Osteoblast (primary cell): ENCODE results near the gene SOX10. TPM values are rescaled to one million over a fixed set of nuclear protein-coding genes. Genes with fewer than 3 reads are reported as not detected.

ENCODE experiments used
- DNase-seq: peaks from one replicate; pipeline ENCODE4 v3.0.0; 2011; ENCODE audit warnings: low spot score, mixed read lengths; ENCODE audit not compliant: insufficient read length; ENCODE audit errors: missing footprints
- H2AFZ ChIP-seq: 2 replicates; pipeline ENCODE4 v1.6.0; 2011; ENCODE audit warnings: mild to moderate bottlenecking, low read length
- H3K27ac ChIP-seq: 2 replicates; pipeline ENCODE4 v1.5.1; 2011; ENCODE audit warnings: mild to moderate bottlenecking, low read depth, low read length, moderate library complexity
- H3K27me3 ChIP-seq: 2 replicates; pipeline ENCODE4 v1.6.0; 2012; ENCODE audit warnings: mild to moderate bottlenecking, control low read depth, inconsistent platforms, low read length, moderate library complexity; ENCODE audit not compliant: insufficient read depth
- H3K36me3 ChIP-seq: 2 replicates; pipeline ENCODE4 v1.5.1; 2011; ENCODE audit warnings: mild to moderate bottlenecking, low read length, control low read depth, moderate library complexity; ENCODE audit not compliant: insufficient read depth
- H3K4me1 ChIP-seq: 2 replicates; pipeline ENCODE4 v1.5.1; 2011; ENCODE audit warnings: mild to moderate bottlenecking, low read length, control low read depth, moderate library complexity; ENCODE audit not compliant: insufficient read depth
- H3K4me2 ChIP-seq: 2 replicates; pipeline ENCODE4 v1.6.0; 2011; ENCODE audit warnings: mild to moderate bottlenecking, low read length; ENCODE audit not compliant: insufficient read depth
- H3K4me3 ChIP-seq: fragments of 200-600 bp; sonication (generic); 3 replicates; pipeline ENCODE4 v1.5.1; 2012; ENCODE audit warnings: mild to moderate bottlenecking, low read length, inconsistent platforms; ENCODE audit not compliant: insufficient read depth
- H3K79me2 ChIP-seq: 2 replicates; pipeline ENCODE4 v1.6.0; 2012; ENCODE audit warnings: mild to moderate bottlenecking, low read length, control low read depth, inconsistent platforms; ENCODE audit not compliant: insufficient read depth
- H3K9me3 ChIP-seq: 2 replicates; pipeline ENCODE4 v1.5.1; 2011; ENCODE audit warnings: low read depth, low read length, control low read depth
- H4K20me1 ChIP-seq: 2 replicates; pipeline ENCODE4 v1.6.0; 2012; ENCODE audit warnings: mild to moderate bottlenecking, low read length, control low read depth; ENCODE audit not compliant: insufficient read depth
- CTCF ChIP-seq: IDR thresholded peaks from 2 replicates; pipeline ENCODE4 v1.5.1; 2011; ENCODE audit warnings: mild to moderate bottlenecking, low read depth, low read length, moderate library complexity; ENCODE audit errors: extremely low read depth
- total RNA-seq: library from RNA; depleted of rRNA; stranded (reverse); fragments of >200 nt; gene quantifications from 2 replicates; pipeline ENCODE4 v1.2.3, GENCODE V29; 2012

The SOX10 gene
- total RNA-seq, 1 donor, result not detected

- no peak overlapping the region for H3K27ac ChIP-seq
- no peaks in the 10 kb centered on the region for H3K9me3 ChIP-seq
- H2AFZ ChIP-seq, result no peak overlapping the region
- no peaks in the 10 kb centered on the region for H3K36me3 ChIP-seq
- no peaks in the 10 kb centered on the region for H3K79me2 ChIP-seq
- no peak for TF ChIP-seq CTCF
- no peak overlapping the region for H3K4me2 ChIP-seq
- H4K20me1 ChIP-seq, result no peaks in the 10 kb centered on the region
- no peak overlapping the region for H3K4me3 ChIP-seq
- H3K4me1 ChIP-seq, result peaks cover 4% of the 10 kb centered on the region
- H3K27me3 ChIP-seq, result no peaks in the 10 kb centered on the region
- DNase-seq, result peak; percentile 10
Measured at GRCh38 chr22:37994982-37995381, 10.6 kb upstream of the SOX10 start.

GRCh38 chr22:37994049-37994448 lies 9.7 kb upstream of the SOX10 start:
- no peaks in the 10 kb centered on the region for H3K79me2 ChIP-seq
- H3K27ac ChIP-seq, result no peak overlapping the region
- no peaks in the 10 kb centered on the region for H3K36me3 ChIP-seq
- peak; percentile 62 for DNase-seq
- no peaks in the 10 kb centered on the region for H3K27me3 ChIP-seq
- H2AFZ ChIP-seq, result no peak overlapping the region
- no peaks in the 10 kb centered on the region for H3K4me1 ChIP-seq
- no peak overlapping the region for H3K4me2 ChIP-seq
- H3K4me3 ChIP-seq, result no peak overlapping the region
- no peak for TF ChIP-seq CTCF
- H4K20me1 ChIP-seq, result no peaks in the 10 kb centered on the region
- no peaks in the 10 kb centered on the region for H3K9me3 ChIP-seq

- no peaks in the 10 kb centered on the region for H3K36me3 ChIP-seq
- no peak overlapping the region for H2AFZ ChIP-seq
- no peaks in the 10 kb centered on the region for H3K9me3 ChIP-seq
- no peaks in the 10 kb centered on the region for H3K27me3 ChIP-seq
- no peak for TF ChIP-seq CTCF
- no peak overlapping the region for H3K27ac ChIP-seq
- DNase-seq, result peak; percentile 62
- H3K4me1 ChIP-seq, result no peaks in the 10 kb centered on the region
- H3K79me2 ChIP-seq, result no peaks in the 10 kb centered on the region
- H3K4me2 ChIP-seq, result no peak overlapping the region
- no peaks in the 10 kb centered on the region for H4K20me1 ChIP-seq
- no peak overlapping the region for H3K4me3 ChIP-seq
Measured at GRCh38 chr22:37991731-37992442, 7.5 kb upstream of the SOX10 start.

- Histone ChIP-seq H3K36me3 (no peaks in the 10 kb centered on the region), H3K4me2 (no peak overlapping the region), H3K4me1 (no peaks in the 10 kb centered on the region), H4K20me1 (no peaks in the 10 kb centered on the region), H3K27ac (no peak overlapping the region), H3K4me3 (no peak overlapping the region), H2AFZ (no peak overlapping the region), H3K9me3 (no peaks in the 10 kb centered on the region), H3K27me3 (no peaks in the 10 kb centered on the region), H3K79me2 (no peaks in the 10 kb centered on the region)
- peak; percentile 53 for DNase-seq
- no peak for TF ChIP-seq CTCF
Measured at GRCh38 chr22:37990862-37991261, 6.5 kb upstream of the SOX10 start.
